Keratinocyte (primary cell): ENCODE data around the gene STAC2.

Source experiments
- CTCF ChIP-seq, 3 experiments: IDR thresholded peaks in 1 of 3; conservative IDR thresholded peaks in 1 of 3; optimal IDR thresholded peaks in 1 of 3; 2 replicates in 2 of 3; 3 replicates in 1 of 3; pipeline versions ENCODE3 to v1.5.1; 2011; ENCODE audit warnings: low read length in 3 of 3, mild to moderate bottlenecking in 3 of 3, moderate library complexity in 2 of 3, control low read depth in 1 of 3, inconsistent platforms in 1 of 3; ENCODE audit not compliant: insufficient read depth in 2 of 3; ENCODE audit errors: extremely low read depth in 1 of 3
- EZH2 ChIP-seq: IDR thresholded peaks from one replicate; pipeline ENCODE4 v1.6.1; 2012; ENCODE audit warnings: inconsistent platforms, mild to moderate bottlenecking, low read length, moderate library complexity

- no peak for TF ChIP-seq CTCF (optimal IDR thresholded peaks at IDR 0.05 in 1 of 3, IDR thresholded peaks at IDR 0.05 in 1 of 3, conservative IDR thresholded peaks at IDR 0.05 in 1 of 3; ENCODE audit: extremely low read depth in 1 of 3, insufficient read depth in 2 of 3, low read length in 3 of 3)
- TF ChIP-seq EZH2, result no peak
Observed at GRCh38 chr17:39204245-39204644, 21.5 kb downstream of the STAC2 start.
